Measurements from ENCODE around the gene TCF3.

The TCF3 gene

GRCh38 chr19:1575323-1576241 is 76.8 kb downstream of the TCF3 start:
- TF ChIP-seq ZNF274 (IDR thresholded peaks at IDR 0.05; ENCODE audit: low read depth, low read length), result no peak

GRCh38 chr19:1574354-1575136 is 77.9 kb downstream of the TCF3 start:
- TF ChIP-seq ZNF274 (IDR thresholded peaks at IDR 0.05; ENCODE audit: low read depth, low read length), result no peak
- no peak overlapping the region for H3K4me3 ChIP-seq (ENCODE audit: low read length)

More at GRCh38 chr19:1575323-1576241, 76.8 kb downstream of the TCF3 start:
- no peak overlapping the region for H3K4me3 ChIP-seq (ENCODE audit: low read length)

GRCh38 chr19:1572795-1573194 is 79.6 kb downstream of the TCF3 start:
- TF ChIP-seq ZNF274 (IDR thresholded peaks at IDR 0.05; ENCODE audit: low read depth, low read length), result no peak
- no peak overlapping the region for H3K4me3 ChIP-seq (ENCODE audit: low read length)

DNA sequence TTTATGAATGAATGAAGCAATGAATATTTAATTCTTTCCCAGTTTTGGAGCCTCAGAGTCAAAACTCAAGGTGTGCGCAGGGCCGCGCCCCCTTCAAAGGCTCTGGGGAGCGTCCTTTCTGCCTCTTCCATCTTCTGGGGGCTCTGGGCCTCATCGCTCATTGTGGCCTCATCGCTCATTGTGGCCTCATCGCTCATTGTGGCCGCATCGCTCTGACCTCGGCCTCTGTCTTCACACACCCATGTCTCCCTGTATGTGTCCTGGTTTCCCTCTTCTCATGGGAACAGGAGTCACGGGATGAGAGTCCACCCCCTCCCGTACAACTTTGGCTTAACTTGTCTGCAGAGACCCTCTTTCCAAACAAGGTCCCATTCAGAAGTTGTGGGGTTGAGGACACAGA is 81.1 kb downstream of the TCF3 start:
- TF ChIP-seq ZNF274 (IDR thresholded peaks at IDR 0.05; ENCODE audit: low read depth, low read length), result no peak

DNA sequence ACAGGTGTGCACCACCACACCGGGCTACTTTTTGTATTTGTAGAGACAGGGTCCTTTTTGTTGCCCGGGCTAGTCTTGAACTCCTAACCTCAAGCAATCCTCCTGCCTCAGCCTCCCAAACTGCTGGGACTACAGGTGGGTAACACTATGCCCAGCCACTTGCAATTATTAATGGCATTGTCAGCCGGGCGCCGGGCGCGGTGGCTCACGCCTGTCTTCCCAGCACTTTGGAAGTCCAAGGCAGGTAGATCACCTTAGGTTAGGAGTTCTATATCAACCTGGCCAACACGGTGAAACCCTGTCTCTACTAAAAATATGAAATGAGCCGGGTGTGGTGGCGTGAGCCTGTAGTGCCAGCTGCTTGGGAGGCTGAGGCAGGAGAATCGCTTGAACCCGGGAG is 81.6 kb downstream of the TCF3 start:
- no peak overlapping the region for H3K4me3 ChIP-seq (ENCODE audit: low read length)
- no peak for TF ChIP-seq ZNF274 (IDR thresholded peaks at IDR 0.05; ENCODE audit: low read depth, low read length)

More for the DNA sequence above, 81.1 kb downstream of the TCF3 start:
- H3K4me3 ChIP-seq (ENCODE audit: low read length), result no peak overlapping the region

DNA sequence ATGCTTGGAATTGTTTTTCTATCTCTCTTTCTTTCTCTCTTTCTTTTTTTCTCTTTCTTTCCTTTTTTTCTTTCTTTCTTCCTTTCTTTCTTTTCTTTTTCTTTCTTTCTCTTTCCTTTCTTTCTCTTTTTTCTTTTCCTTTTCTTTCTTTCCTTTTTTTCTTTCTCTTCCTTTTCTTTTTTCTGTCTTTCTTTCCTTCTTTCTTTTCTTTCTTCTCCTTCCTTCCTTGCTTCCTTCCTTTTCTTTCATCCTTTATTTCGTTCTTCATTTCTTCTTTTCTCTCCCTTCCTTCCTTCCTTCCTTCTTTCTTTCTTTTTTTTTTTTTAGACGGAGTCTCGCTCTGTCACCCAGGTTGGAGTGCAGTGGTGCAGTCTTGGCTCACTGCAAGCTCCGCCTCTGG is 82.4 kb downstream of the TCF3 start:
- no peak for TF ChIP-seq ZNF274 (IDR thresholded peaks at IDR 0.05; ENCODE audit: low read depth, low read length)
- no peak overlapping the region for H3K4me3 ChIP-seq (ENCODE audit: low read length)

- no peak within 1 kb of the TSS; the same call in 1 of the 2 replicates for H3K4me3 ChIP-seq (ENCODE audit: low read length)
- TF ChIP-seq ZNF274 (IDR thresholded peaks at IDR 0.05; ENCODE audit: low read depth, low read length), result no peak
Observed at GRCh38 chr19:1568320-1569019, 83.9 kb downstream of the TCF3 start, which contains the start of gene MEX3D. MEX3D (minus strand) TSS chr19:1568325; CDS start chr19:1568058, 267 bp downstream.

DNA sequence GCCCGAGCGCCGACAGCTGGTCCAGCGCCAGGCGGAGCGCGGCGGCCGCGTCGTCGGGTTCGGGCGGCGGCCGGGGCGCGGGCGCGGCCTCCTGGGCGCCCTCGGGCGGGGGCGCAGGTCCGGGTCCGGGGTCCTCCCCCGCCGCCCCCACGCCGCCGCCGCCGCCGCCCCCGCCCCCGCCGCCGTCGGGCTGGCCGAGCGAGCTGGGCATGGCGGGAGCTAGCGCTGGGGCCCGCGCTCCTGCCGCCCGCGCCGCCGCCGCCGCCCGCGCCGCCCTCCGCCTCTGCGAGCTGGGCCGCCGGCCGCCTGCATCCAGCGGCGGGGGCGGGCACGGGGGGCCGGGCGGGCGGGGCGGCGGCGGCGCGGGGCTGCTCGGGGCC is 84.6 kb downstream of the TCF3 start:
- no peak overlapping the region for H3K4me3 ChIP-seq (ENCODE audit: low read length)

GRCh38 chr19:1567116-1567847 is 85.1 kb downstream of the TCF3 start:
- TF ChIP-seq ZNF274 (IDR thresholded peaks at IDR 0.05; ENCODE audit: low read depth, low read length), result no peak
- H3K4me3 ChIP-seq (ENCODE audit: low read length), result no peak overlapping the region; the same call in 1 of the 2 replicates

More for the DNA sequence above, 84.6 kb downstream of the TCF3 start:
- no peak for TF ChIP-seq ZNF274 (IDR thresholded peaks at IDR 0.05; ENCODE audit: low read depth, low read length)

DNA sequence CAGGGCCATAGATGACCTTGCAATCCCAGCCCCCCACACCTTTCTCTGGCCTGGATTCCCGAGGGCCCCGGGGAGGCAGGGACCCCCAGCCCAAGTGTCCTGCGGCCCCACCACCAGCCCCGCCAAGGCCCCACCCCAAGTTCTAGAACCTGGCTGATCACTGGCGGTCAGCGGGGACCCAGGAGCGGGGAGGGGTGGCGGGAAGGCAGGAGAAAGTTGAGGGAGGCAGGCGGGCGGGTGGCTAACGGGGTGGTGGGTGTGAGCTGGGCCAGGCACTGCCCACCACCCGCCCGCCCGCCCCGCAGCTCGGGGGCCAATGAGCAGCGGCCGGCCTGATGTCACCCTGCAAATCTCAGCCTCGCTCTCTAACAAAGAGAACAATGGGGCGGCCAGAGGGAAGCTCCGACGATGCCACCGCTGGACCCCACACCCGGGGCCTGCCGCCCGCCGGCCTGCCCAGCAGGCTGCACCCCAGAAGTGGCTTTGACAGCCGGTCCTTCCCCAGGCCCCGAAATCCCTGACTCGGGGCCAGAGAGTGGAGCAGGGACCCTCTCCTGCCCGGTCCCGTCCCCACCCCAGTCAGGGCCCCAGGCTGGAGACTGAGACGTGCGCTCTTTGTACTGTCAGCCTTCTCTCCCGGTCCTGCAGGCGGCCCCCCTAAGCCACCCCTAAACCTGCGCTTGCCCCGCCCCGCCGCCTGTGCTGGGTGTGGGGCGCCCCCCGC is 85.9 kb downstream of the TCF3 start:
- no peak for TF ChIP-seq ZNF274 (IDR thresholded peaks at IDR 0.05; ENCODE audit: low read depth, low read length)
- H3K4me3 ChIP-seq (ENCODE audit: low read length), result no peak overlapping the region; the same call in 1 of the 2 replicates

- no peak for TF ChIP-seq ZNF274 (IDR thresholded peaks at IDR 0.05; ENCODE audit: low read depth, low read length)
- H3K4me3 ChIP-seq (ENCODE audit: low read length), result no peak overlapping the region
Observed at GRCh38 chr19:1563251-1563650, 89.2 kb downstream of the TCF3 start.

GRCh38 chr19:1561236-1561842 is 91.1 kb downstream of the TCF3 start:
- no peak overlapping the region for H3K4me3 ChIP-seq (ENCODE audit: low read length)
- no peak for TF ChIP-seq ZNF274 (IDR thresholded peaks at IDR 0.05; ENCODE audit: low read depth, low read length)
